GM12891 (cell line): ENCODE results near the gene ARMC9.

Experiments
- DNase-seq: peaks from one replicate; pipeline ENCODE4 v3.0.0; 2011; ENCODE audit warnings: low spot score; ENCODE audit not compliant: insufficient read length
- FAIRE-seq: peaks from 2 replicates; lab custom pipeline; 2011; peaks lifted over from hg19 to GRCh38; lab: Jason Lieb, UNC
- PAX5 ChIP-seq: IDR thresholded peaks from 2 replicates; pipeline ENCODE4 v1.6.1; 2011; ENCODE audit warnings: low read length, moderate library complexity, mild to moderate bottlenecking; ENCODE audit not compliant: insufficient read depth, severe bottlenecking
- POLR2A ChIP-seq: IDR thresholded peaks from 2 replicates; pipeline ENCODE4 v1.6.1; 2011; ENCODE audit warnings: low read depth, low read length, control low read depth
- POLR2AphosphoS5 ChIP-seq: IDR thresholded peaks from 2 replicates; pipeline ENCODE4 v1.6.1; 2011; ENCODE audit warnings: low read depth, low read length, control low read depth
- POU2F2 ChIP-seq: IDR thresholded peaks from 2 replicates; pipeline ENCODE4 v1.6.1; 2011; ENCODE audit warnings: low read depth, mild to moderate bottlenecking, control low read depth, low read length, moderate library complexity
- SPI1 ChIP-seq: IDR thresholded peaks from 2 replicates; pipeline ENCODE4 v1.6.1; 2011; ENCODE audit warnings: low read depth, low read length, control low read depth
- TAF1 ChIP-seq: IDR thresholded peaks from 2 replicates; pipeline ENCODE4 v1.6.1; 2011; ENCODE audit warnings: low read depth, low read length, control low read depth

Gene ARMC9

GRCh38 chr2:231219289-231219688 lies 20.9 kb downstream of the ARMC9 start:
- DNase-seq, result no peak
- TF ChIP-seq POLR2A (no peak), SPI1 (no peak), POU2F2 (no peak), PAX5 (no peak), POLR2AphosphoS5 (no peak), TAF1 (no peak)
- FAIRE-seq, result no peak

GRCh38 chr2:231221761-231222160 lies 23.3 kb downstream of the ARMC9 start:
- no peak for DNase-seq
- no peak for TF ChIP-seq SPI1
- TF ChIP-seq PAX5, result no peak
- no peak for TF ChIP-seq POU2F2
- no peak for TF ChIP-seq POLR2A
- no peak for TF ChIP-seq POLR2AphosphoS5
- no peak for TF ChIP-seq TAF1
- FAIRE-seq, result no peak

GRCh38 chr2:231222318-231223000 lies 24.0 kb downstream of the ARMC9 start:
- FAIRE-seq (peak; percentile 81), DNase-seq (no peak)
- TF ChIP-seq POU2F2 (no peak), POLR2AphosphoS5 (no peak), TAF1 (no peak), SPI1 (no peak), POLR2A (no peak), PAX5 (no peak)

- DNase-seq (no peak), FAIRE-seq (no peak)
- no peak for TF ChIP-seq PAX5
- no peak for TF ChIP-seq POLR2AphosphoS5
- no peak for TF ChIP-seq POU2F2
- TF ChIP-seq TAF1, result no peak
- no peak for TF ChIP-seq SPI1
- TF ChIP-seq POLR2A, result no peak
These were observed 24.6 kb downstream of the ARMC9 start for GRCh38 chr2:231223001-231223375.

- no peak for FAIRE-seq
- no peak for DNase-seq
- TF ChIP-seq POLR2A (no peak), POLR2AphosphoS5 (no peak), TAF1 (no peak), SPI1 (no peak), POU2F2 (no peak), PAX5 (no peak)
These were observed 25.1 kb downstream of the ARMC9 start for GRCh38 chr2:231223458-231223976.

- DNase-seq, result peak; percentile 60
- FAIRE-seq, result peak; percentile 99
- TF ChIP-seq SPI1 (no peak), POLR2A (0 out of 2 replicates have a peak, but pooled peaks have one; percentile 34), POU2F2 (0 out of 2 replicates have a peak, but pooled peaks have one; percentile 10)
These were observed 29.1 kb downstream of the ARMC9 start for GRCh38 chr2:231227310-231228162.

- peak; percentile 98 for FAIRE-seq
- peak; percentile 57 for DNase-seq
These were observed 29.8 kb downstream of the ARMC9 start for GRCh38 chr2:231228223-231228622.

GRCh38 chr2:231228974-231229529 lies 30.6 kb downstream of the ARMC9 start:
- no peak for TF ChIP-seq POU2F2
- no peak for TF ChIP-seq TAF1
- no peak for TF ChIP-seq POLR2A
- no peak for TF ChIP-seq POLR2AphosphoS5
- no peak for TF ChIP-seq PAX5
- no peak for TF ChIP-seq SPI1
- DNase-seq (no peak), FAIRE-seq (peak; percentile 62)

More at GRCh38 chr2:231228223-231228622, 29.8 kb downstream of the ARMC9 start:
- TF ChIP-seq POU2F2, result no peak; the same call in 1 of the 2 replicates
- TF ChIP-seq PAX5, result peak; percentile 94
- TF ChIP-seq POLR2AphosphoS5, result peak; percentile 44; the same call in 1 of the 2 replicates
- TF ChIP-seq SPI1, result no peak
- peak; percentile 87 for TF ChIP-seq TAF1
- no peak for TF ChIP-seq POLR2A

- TF ChIP-seq POLR2AphosphoS5 (no peak), SPI1 (no peak), POU2F2 (no peak)
- DNase-seq (no peak), FAIRE-seq (no peak)
These were observed 36.8 kb downstream of the ARMC9 start for GRCh38 chr2:231235217-231235616.
